CD4-positive, alpha-beta T cell treated with Interleukin-21 for 1 hour (primary cell): ENCODE measurements around the gene GPR27.

Source experiments
- DNase-seq: peaks from one replicate; pipeline ENCODE4 v3.0.0-alpha.2; 2020

The GPR27 gene

DNA sequence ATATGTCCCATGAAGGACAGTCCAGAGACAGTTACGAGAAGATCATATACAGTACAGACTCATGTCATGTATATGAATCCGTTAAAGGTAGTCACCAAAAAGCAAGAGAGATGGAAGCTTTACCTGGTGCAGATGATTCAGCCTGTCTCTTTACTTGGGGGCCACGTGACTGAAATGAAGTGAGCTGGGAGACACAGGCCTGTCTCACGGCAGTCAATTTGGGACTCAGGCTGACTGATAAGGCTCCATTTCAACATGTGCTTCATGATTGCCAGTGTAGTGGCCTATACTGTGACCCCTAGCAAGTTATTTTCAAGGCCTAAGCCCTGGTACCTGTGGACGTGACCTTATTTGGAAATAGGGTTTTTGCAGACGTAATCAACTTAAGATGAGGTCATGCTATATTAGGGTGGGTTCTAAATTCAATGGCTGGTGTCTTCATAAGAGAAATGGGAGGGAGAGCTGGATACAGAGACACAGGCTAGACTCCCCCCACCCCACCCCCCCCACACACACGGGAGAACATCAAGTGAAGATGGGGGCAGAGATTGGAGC, 34.3 kb downstream of the GPR27 start:
- DNase-seq: no peak

DNA sequence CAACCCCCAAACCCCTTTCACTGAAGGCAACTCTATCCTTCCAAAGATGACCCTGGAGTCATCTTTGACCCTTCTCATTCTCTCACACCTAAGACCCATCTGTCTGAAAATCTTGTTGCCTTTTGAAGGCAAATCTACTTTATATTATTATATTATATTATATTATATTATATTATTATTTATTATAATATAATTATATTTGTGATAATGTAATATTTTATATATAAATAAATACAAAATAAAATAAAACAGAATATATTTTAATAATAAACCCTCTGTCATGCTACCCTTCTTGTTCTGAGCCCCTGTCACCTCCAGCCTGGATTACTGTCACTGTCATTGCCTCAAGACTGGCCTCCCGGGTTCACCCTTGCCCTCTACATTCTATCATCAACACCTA, 36.3 kb downstream of the GPR27 start:
- DNase-seq: no peak

DNA sequence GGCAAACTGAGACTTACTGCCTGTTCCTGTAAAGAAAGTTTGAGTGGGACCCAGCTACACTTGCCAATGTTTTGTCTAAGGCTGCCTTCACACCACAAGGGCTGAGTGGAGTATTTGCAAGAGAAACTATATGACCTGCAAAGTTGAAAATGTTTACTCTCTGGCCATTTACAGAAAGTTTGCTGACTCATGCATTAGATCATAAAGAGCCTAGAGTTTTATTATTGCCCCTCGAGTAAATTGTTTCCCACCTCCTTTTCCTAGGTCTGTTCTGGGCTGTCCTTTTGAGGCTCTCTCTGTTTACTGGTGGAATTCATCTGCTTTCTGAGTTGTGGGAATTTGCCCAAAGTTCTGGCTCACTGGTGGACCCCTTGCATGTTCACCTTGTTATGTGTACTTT, 38.0 kb downstream of the GPR27 start:
- DNase-seq: no peak

DNA sequence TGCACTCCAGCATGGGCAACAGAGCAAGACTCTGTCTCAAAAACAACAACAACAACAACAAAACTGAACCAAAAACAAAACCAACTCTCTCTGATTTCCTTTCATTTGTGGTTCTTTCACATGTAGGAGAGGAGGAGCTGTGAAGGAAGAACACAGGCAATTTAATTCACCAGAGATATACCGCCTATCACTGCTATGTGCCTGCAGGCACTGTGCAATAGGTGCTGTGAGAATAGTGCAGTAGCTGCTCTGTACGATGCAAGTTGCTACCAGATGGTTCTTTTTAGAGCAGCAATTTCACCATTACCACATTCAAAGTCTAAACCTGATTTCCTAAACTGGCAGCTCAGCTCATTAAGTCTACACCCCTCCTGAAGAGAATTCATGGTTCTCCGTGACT, 42.6 kb downstream of the GPR27 start:
- DNase-seq: no peak

DNA sequence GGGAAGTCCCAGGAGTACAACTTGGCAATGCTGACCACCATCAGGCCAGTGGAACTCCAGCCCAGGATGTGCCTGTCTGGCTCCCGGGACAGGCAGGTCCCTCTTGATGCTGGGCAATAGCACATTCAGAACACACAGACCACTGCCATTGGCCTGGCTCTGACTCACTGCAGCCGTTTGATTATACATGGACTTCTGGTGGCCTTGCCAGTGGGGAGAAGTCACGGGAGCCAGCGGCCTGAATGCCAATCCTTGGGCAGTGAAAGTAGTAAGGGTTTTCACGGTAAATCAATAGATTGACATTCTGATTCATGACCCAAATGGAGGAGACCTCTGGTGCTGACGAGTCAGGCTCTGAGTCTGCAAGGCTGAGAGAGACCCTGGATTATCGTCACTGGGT, 43.8 kb downstream of the GPR27 start:
- no peak for DNase-seq

DNA sequence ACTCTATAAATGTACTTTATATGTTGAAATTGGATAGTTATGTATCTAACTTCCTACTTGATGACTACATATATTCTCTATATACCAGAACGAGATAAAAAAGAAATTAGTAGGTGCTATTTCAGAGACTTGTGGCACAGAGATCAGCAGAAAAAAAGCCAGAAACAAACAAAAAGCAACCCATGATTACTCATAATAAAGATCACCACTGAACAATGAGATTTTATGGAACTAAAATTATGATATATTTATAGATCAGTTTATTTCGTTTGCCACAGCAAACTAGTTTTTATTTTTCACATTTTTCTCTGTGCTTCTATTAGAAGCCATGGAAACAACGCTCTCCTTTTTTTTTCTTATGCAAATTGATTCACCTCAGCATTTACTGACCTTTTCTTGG, 46.4 kb downstream of the GPR27 start:
- DNase-seq: no peak

DNA sequence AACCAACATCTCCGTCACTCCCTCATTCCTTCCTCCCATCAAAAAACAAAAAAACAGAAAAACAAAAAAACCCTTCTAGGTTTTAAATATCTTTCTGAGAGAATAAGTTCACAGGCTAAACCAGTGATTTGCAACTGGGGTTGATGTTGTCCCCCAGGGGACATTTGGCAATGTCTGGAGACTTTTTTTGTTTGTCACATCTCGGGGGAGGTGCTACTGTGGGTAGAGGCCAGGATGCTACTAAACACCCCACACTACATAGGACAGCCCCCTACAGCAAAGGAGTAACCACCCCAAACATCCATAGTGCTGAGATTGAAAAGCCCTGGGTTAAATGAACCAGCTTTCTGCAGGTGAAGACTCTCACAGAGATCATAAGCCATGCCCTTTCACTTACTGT, 48.3 kb downstream of the GPR27 start:
- no peak for DNase-seq

DNA sequence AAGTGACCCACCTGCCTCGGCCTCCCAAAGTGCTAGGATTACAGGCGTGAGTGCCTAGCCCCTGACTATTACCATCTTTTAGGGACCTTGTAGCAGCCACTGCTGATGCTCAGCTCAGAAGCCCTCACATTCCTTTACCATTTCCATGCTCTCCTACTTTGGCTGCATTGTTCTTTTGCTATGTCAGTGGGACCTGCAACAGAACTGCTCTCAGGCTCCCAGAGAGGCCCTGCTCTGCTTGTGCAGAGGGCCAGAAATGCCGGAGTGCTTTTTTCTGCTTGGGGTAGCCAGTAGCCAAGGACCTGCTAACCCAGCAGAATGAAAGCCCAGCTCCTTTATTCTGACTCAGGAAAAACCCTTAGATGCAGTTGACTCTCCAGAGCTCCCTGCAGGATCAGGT, 49.6 kb downstream of the GPR27 start:
- DNase-seq: no peak

DNA sequence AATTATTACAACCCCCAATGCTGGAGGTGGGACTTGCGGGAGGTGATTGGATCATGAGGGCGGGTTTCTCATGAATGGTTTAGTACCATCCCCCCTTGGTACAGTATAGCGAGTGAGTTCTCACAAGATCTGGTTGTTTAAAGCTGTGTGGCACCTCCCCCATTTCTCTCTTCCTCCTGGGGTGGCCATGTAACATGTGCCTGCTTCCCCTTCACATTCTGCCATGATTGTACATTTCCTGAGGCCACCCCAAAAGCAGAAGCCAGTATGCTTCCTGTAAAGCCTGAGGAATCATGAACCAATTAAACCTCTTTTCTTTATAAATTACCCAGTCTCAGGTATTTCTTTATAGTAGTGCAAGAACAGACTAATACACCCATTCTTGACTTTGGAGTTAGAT, 51.5 kb downstream of the GPR27 start:
- DNase-seq: no peak

DNA sequence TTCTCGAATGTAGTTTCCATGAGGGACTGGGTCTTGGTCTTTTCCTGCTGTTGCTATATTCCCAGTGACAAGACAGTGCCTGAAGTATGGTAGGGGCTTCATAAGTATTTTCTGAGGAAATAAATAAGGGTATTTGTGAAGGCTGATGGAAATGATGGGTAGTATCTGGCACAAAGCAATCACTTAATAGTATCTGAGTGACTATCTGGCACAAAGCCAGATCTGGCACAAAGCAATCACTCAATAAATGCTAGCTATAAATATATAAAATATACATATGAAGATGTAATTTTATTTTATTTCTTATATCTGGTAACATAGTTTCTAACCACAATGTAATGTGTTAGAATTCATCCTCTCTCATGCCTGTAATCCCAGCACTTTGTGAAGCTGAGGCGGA, 52.0 kb downstream of the GPR27 start:
- no peak for DNase-seq
